Bronchial epithelial cell (primary cell): ENCODE data around the gene ATP6V1F. TPM values are rescaled to one million over a fixed set of nuclear protein-coding genes. Genes with fewer than 3 reads are reported as not detected.

Source experiments
- DNase-seq: peaks from one replicate; pipeline ENCODE4 v3.0.0-alpha.2; 2010; ENCODE audit warnings: low read depth
- FAIRE-seq: peaks from 2 replicates; lab custom pipeline; 2011; peaks lifted over from hg19 to GRCh38; lab: Jason Lieb, UNC
- H3K27me3 ChIP-seq: 2 replicates; pipeline ENCODE4 v1.5.1; 2011; ENCODE audit warnings: low read length; ENCODE audit not compliant: control insufficient read depth, insufficient read depth
- H3K36me3 ChIP-seq: 2 replicates; pipeline ENCODE4 v1.5.1; 2011; ENCODE audit warnings: low read length; ENCODE audit not compliant: control insufficient read depth, insufficient read depth
- H3K4me3 ChIP-seq: 2 replicates; pipeline ENCODE4 v1.5.1; 2011; ENCODE audit warnings: mild to moderate bottlenecking, low read depth, low read length, control low read depth
- total RNA-seq: library from RNA; depleted of rRNA; stranded (reverse); fragments of >200 nt; gene quantifications from 2 replicates; pipeline ENCODE4 v1.2.1, GENCODE V29; 2014
- TF ChIP-seq, protein P1 (sequence below): IDR thresholded peaks from 2 replicates; pipeline ENCODE4 v1.5.1; 2011; ENCODE audit warnings: mild to moderate bottlenecking, moderate library complexity, low read length, control low read depth, inconsistent platforms; ENCODE audit not compliant: insufficient read depth, severe bottlenecking

ATP6V1F gene
- total RNA-seq, 1 donor from 2014 or later = 108 TPM

DNA sequence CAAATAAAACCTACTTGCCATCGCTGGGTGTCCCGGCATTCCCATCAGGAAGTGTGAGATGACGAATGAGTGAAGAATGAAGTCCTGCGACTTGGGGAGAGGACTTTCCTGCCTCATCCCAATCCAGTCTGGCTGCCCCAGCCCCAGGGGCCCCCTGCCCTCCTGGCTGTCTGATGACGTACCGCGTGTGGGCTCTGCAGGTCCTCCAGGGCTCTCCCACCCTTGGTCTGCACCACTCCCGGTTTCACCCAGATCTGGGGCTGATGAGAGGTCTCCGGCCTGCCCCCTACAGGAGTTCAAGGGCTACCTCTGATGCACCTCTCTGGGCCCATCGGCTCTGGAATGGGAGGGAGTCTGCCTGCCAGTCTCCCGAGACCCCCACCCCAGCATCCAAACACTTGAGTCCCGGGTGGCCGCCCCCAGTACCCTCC is 9.8 kb downstream of the ATP6V1F start:
- TF ChIP-seq, protein P1, sequence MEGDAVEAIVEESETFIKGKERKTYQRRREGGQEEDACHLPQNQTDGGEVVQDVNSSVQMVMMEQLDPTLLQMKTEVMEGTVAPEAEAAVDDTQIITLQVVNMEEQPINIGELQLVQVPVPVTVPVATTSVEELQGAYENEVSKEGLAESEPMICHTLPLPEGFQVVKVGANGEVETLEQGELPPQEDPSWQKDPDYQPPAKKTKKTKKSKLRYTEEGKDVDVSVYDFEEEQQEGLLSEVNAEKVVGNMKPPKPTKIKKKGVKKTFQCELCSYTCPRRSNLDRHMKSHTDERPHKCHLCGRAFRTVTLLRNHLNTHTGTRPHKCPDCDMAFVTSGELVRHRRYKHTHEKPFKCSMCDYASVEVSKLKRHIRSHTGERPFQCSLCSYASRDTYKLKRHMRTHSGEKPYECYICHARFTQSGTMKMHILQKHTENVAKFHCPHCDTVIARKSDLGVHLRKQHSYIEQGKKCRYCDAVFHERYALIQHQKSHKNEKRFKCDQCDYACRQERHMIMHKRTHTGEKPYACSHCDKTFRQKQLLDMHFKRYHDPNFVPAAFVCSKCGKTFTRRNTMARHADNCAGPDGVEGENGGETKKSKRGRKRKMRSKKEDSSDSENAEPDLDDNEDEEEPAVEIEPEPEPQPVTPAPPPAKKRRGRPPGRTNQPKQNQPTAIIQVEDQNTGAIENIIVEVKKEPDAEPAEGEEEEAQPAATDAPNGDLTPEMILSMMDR = peak; percentile 37
- peak; percentile 70 for DNase-seq
- Histone ChIP-seq H3K36me3 (no peaks in the 10 kb centered on the region), H3K27me3 (no peaks in the 10 kb centered on the region), H3K4me3 (no peak overlapping the region)
- no peak for FAIRE-seq

DNA sequence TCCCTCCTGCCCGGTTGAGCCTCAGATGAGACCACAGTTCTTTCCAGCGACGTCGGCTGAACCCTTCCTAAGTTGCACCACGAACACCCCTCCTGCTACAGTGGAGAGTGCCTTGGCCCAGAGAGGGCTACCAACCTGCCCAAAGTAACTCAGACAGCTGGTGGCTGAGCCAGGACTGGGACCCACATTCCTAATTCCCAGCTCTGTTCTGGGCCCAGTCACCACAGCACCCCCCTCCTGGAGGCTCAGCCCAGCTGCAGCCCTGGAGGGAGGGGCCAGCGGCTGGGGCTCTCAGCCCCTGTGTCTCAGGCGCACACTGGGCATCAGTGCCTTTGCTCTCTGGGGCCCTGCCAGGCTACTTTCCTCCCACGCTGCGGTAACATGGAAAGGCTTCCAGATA is 10.6 kb downstream of the ATP6V1F start:
- Histone ChIP-seq H3K27me3 (no peaks in the 10 kb centered on the region), H3K4me3 (no peak overlapping the region), H3K36me3 (no peaks in the 10 kb centered on the region)
- TF ChIP-seq, protein P1 = no peak
- no peak for FAIRE-seq
- DNase-seq = no peak

DNA sequence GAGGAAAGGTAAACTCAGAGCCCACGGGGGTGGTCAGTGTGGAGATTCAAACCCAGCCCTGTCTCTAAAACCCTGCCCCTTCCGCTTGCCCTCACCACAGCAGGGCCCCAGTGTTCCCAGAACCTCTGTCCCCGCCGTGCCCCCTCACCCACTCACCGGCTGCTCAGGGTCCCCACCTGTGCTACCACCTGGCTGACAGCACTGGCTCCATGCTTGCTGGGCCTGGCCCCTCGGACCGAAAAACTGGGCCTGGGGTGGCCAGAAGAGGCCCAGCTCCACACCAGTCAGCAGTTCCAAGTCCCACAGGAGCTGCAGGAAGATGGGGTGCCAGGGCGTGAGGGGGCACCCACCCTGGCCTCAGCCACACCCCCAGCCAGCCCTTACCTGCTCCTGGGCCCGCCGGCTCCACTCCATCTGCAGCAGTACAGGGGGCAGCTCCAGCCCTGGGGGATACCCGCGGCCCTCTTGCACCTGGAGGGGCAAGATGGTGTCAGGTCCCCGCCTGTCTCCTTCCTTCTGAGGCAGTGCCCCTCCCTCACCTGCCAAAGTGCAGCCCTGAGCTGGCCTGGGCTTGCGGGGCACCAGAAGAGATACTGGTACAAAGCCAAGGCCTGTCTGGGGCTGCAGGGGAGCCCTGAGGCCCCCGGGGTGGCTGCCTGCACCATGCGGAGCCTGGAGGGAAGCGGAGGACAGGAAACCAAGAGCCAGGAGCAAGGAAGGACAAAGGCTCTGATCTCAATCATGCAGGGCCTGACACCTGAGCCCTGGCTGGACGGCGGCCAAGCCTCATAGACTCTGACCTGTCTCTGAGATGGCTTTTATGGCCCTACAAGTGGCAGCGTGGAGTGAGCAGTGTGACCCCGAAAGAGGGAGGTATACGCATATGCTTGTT is 11.7 kb downstream of the ATP6V1F start:
- Histone ChIP-seq H3K27me3 (no peaks in the 10 kb centered on the region), H3K36me3 (no peaks in the 10 kb centered on the region), H3K4me3 (no peak overlapping the region)
- DNase-seq (no peak), FAIRE-seq (peak; percentile 47)
- TF ChIP-seq, protein P1 = no peak

DNA sequence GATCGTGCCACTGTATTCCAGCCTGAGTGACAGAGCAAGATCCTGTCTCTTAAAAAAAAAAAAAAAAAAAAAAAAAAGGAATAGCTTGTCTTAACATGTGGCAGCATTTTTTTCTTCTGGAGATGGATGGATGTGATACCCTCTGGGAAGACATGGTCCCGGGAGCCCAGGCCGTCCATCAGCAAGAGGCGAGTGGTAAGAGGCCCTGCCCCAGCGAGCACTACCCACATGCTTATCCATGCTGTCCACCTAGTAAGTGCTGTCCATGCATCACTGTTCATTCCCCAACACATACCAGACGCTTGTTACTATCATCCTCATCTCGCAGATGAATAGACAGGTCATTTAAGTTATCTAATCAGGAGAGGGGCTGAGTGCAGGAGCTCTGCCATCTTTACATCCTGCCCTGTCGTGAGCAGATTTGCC is 12.9 kb downstream of the ATP6V1F start:
- Histone ChIP-seq H3K27me3 (no peaks in the 10 kb centered on the region), H3K4me3 (no peak overlapping the region), H3K36me3 (no peaks in the 10 kb centered on the region)
- no peak for DNase-seq
- TF ChIP-seq, protein P1 = no peak
- no peak for FAIRE-seq

DNA sequence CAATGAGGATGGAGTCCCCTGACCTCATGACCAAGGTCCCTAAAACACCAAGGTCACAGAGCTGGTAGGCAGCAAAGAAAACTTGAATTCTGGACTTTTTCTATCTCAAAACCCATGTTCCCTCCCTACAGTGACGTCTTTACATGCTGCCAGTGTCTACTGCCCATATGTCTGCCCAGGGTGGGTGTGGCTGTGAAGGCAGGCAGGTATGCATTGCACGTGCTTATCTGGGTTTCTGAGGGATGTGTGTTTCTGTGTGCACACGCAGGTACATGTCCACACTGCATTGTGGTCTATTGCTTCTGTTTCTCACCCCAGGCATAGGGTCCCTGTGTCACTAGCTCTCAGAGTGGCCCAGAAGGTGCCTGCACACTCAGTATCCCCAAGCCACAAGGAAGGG is 13.5 kb downstream of the ATP6V1F start:
- TF ChIP-seq, protein P1 = no peak
- Histone ChIP-seq H3K36me3 (no peaks in the 10 kb centered on the region), H3K27me3 (no peaks in the 10 kb centered on the region), H3K4me3 (no peak overlapping the region)
- peak; percentile 43 for DNase-seq
- peak; percentile 84 for FAIRE-seq

GRCh38 chr7:128876586-128876977 is 13.9 kb downstream of the ATP6V1F start:
- FAIRE-seq (peak; percentile 64), DNase-seq (no peak)
- H3K4me3 ChIP-seq = no peak overlapping the region
- TF ChIP-seq, protein P1 = no peak
- H3K36me3 ChIP-seq = no peaks in the 10 kb centered on the region
- H3K27me3 ChIP-seq = no peaks in the 10 kb centered on the region
